ENCODE data around the gene MAP7D1. TPM values are rescaled to one million over a fixed set of nuclear protein-coding genes. Genes with fewer than 3 reads are reported as not detected.
"Not testable (repeated sequence)": the region's sequence is repeated elsewhere in the genome, so short reads cannot be mapped to it uniquely, and the experiment has no call there.

Gene MAP7D1
- total RNA-seq, 1 donor from 2014 or later, result 123 TPM

DNA sequence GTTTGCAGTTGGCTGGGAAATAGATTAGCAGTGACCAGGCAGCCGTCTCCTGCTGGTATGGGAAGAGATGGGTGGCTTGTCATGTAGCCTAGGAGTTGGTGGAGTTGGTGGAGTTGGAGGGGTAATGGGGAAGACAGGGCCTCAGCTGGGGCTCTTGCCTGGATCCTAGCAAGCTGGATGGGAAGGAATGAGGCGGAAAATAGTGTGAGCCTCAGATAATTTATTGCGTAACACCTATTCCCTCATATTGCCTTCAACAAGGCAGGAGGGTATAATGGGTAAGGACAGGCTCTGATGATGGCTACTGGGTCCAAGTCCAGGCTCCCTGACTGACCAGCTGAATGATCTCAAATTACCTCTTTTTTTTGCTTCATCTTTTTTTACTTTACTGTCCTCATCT lies 12.6 kb downstream of the MAP7D1 start:
- DNase-seq (ENCODE audit: low spot score), result no peak

- DNase-seq (ENCODE audit: low spot score), result no peak
Observed at GRCh38 chr1:36170643-36171412, 14.9 kb downstream of the MAP7D1 start.

GRCh38 chr1:36172017-36172747 lies 16.2 kb downstream of the MAP7D1 start:
- no peak for DNase-seq (ENCODE audit: low spot score)

DNA sequence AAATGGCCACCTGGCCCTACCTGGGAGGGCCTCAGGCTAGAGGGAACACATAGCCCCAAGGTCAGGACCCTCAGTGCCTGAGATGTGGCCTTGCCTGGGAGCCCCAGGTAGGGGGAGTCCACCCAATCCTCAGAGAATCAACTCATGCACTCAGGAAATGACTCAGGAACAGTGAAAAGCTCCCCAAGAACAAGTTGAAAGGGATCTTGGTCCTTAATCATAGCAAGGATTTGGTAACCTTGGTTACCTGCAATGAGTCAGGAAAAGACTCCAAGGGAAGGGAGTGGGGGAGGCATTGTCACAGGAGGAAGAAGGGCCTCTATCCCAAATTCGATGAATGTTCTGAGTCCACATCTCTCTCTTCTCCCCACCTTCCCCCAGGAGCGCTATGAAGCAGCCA lies 17.0 kb downstream of the MAP7D1 start:
- no peak for DNase-seq (ENCODE audit: low spot score)

DNA sequence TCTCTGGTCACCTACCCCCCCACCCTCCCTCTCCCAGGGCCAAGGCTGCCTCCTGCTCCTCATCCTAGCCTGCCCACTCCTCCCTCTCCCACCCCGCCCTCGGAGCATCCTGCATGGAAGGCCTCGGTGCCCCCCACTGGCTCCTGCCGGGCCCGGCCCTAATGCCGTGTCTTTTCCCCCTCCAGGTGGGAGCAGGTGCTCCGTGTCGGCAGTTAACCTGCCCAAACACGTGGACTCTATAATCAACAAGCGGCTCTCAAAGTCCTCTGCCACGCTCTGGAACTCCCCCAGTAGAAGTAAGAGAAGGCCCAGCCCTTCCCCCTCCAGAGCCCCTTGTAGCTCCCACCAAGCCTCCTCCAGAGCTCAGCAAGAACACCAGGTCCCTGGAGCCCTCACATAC lies 18.8 kb downstream of the MAP7D1 start:
- DNase-seq (ENCODE audit: low spot score), result no peak

DNA sequence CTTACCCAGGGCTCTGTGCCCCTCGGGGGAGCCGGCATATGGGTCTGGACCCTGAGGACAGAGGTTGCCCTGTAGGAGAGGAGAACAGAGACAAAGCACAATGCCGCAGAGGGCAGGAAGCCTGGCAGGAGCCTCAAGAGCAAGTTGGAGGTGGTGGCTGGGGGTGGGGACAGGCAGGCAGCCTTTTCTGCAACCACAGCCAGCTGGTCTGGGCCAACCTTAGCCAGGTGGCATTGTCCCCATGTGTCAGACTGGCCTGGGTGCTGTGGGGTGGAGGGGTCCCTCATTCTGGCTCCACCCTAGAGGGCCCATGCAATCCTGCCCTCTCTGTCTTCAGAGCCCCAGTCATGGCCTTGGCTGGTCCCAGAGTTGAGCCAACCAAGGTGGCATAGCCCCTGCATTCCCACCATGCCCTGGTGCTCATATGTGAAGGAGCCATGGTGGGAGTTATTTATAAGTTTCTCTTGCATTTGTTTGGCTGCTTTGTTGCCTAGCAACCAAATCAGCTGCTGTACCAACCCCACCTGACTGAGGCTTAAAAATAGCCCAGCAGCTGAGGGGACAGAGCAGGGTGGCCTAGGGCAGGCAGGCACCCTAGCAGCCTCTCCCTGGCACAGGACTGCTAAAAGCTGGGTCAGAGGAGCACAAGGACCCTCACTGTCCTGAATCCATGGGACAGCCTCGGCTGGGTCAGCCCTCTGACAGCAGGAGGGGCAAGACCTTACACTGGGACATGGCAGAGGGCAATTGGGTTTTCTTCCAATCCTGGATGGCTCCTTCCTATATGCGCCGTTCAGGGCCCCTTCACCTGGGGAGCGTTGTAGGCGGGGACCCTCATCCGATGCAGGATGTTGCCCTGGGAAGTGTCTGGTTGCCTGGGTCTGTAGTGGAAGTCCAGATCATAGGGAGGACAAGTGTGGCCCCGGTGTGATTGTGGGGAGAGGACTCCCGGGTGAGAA lies 19.5 kb downstream of the MAP7D1 start:
- no peak for DNase-seq (ENCODE audit: low spot score)

DNA sequence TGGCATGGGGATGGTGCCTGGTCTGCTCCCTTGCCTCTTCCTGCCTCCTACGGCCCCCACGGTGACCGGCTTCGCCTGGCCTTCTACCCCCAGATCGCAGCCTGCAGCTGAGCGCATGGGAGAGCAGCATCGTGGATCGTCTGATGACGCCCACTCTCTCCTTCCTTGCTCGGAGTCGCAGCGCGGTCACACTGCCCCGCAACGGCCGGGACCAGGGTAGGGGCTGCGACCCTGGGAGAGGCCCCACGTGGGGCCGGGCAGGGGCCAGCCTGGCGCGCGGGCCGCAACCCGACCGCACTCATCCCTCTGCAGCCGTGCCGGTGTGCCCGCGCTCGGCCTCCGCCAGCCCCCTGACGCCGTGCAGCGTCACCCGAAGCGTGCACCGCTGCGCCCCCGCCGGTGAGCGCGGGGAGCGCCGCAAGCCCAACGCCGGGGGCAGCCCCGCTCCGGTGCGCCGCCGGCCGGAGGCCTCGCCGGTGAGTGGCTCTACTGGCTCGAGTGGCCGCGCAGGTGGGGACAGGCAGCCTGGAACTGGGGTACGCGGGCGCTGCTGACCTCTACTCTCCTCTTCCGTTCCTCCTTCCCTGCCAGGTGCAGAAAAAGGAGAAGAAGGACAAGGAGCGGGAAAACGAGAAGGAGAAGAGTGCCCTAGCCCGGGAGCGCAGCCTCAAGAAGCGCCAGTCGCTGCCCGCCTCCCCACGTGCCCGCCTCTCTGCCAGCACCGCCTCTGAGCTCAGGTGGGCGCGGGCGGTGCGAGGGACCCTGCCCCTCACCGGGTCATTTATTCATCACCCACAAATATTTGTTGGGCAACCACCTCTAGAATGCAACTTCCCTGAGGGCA lies 20.4 kb downstream of the MAP7D1 start:
- no peak for DNase-seq (ENCODE audit: low spot score)

DNA sequence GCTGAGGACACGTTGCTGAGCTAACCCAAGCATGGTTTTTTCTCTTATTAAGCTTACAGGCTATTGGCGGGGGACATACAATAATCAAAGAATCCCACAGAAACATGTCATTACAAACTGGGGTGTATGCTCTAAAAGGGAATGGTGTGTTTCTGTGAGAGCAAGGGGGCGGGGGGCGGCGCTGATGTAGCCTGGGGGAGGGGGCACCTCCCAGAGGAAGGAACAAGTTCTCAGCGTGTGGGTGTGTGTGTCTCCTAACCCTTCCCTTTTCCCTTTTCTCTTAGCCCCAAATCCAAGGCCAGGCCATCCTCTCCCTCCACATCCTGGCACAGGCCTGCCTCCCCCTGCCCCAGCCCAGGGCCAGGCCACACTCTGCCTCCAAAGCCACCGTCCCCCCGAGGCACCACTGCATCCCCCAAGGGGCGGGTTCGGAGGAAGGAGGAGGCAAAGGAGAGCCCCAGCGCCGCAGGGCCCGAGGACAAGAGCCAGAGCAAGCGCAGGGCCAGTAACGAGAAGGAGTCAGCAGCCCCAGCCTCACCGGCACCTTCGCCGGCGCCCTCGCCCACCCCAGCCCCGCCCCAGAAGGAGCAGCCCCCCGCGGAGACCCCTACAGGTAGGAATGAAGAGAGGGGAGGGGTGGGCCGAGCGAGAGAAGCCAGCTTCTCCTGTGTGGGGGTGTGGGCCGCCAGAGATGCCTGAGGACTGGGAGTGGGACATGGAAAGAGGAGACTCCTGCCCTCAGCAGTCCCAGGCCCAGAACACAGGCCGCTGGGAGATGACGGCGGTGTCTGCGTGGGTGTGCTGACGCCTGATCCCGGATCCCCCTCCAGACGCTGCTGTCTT lies 21.9 kb downstream of the MAP7D1 start:
- no peak for DNase-seq (ENCODE audit: low spot score)

DNA sequence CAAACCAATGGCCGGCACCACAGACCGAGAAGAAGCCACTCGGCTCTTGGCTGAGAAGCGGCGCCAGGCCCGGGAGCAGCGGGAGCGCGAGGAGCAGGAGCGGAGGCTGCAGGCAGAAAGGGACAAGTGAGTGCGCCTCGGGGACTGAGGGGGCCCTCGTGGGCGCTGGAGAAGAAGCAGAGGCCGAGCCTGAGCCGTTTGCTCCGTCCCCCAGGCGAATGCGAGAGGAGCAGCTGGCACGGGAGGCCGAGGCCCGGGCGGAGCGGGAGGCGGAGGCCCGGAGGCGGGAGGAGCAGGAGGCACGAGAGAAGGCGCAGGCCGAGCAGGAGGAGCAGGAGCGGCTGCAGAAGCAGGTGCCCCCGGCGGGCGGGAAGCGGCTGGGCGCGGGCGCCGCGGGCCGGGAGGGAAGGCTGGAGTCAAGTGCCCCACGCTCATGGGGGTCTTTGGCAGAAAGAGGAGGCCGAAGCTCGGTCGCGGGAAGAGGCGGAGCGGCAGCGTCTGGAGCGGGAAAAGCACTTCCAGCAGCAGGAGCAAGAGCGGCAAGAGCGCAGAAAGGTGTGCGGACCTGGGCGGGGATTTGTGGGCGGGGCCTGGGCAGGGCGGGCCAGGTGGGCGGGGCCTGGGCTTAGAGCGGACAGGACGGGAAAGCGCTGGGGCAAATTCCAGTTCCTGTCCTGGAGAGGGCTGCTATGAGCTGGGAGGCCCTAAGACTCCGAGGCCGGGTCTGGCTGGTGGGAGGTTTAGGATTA lies 22.7 kb downstream of the MAP7D1 start:
- peak; percentile 72 for DNase-seq (ENCODE audit: low spot score)

DNA sequence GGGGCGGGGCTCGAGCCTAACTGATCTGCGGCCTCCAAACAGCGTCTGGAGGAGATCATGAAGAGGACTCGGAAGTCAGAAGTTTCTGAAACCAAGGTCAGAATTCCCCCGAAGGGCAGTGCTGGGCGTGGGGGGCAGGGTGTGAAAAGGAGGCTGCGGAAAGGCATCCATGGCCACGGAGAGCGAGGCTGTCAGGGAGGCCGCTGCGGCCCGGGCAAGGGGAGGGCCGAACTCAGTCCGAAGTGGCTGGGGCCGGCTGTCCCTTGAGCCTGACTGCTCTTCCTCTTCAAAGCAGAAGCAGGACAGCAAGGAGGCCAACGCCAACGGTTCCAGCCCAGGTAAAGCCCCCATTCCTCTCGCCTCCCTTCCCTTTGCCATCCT lies 23.2 kb downstream of the MAP7D1 start:
- DNase-seq (ENCODE audit: low spot score), result no peak

DNA sequence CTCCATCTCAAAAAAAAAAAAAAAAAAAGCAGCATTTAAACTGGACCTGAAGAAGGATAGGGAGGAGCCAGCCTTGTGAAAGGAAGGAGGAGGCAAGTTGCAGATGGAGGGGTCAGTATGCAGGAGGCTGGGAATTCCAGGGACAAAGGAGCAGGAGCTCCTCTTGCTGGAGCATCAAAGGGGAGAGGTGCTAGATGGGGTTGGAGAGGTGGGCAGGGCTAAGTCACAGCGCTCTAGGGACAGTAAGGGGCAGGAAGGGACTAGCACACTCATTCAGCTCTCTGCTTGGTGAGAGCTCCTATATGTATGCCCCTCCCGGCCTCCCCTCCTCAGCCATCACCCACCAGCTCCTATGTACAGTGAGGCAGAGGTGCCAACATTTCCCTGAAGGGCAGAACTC lies 26.8 kb downstream of the MAP7D1 start:
- DNase-seq (ENCODE audit: low spot score), result no peak

- DNase-seq (ENCODE audit: low spot score), result peak; percentile 58
Observed at GRCh38 chr1:36183309-36183856, 27.4 kb downstream of the MAP7D1 start.

GRCh38 chr1:36187800-36188593 lies 32.0 kb downstream of the MAP7D1 start:
- DNase-seq (ENCODE audit: low spot score), result peak; percentile 89

DNA sequence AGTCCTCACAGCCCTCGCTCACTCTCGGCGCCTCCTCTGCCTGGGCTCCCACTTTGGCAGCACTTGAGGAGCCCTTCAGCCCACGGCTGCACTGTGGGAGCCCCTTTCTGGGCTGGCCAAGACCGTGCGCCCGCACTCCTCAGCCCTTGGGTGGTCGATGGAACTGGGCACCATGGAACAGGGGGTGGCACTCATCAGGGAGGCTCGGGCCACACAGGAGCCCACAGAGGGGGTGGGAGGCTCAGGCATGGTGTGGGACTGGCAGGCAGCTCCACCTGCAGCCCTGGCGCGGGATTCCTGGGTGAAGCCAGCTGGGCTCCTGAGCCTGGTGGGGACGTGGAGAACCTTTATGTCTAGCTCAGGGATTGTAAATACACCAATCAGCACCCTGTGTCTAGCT lies 40.8 kb downstream of the MAP7D1 start:
- DNase-seq (ENCODE audit: low spot score), result not testable (repeated sequence)

GRCh38 chr1:36198641-36199040 lies 42.7 kb downstream of the MAP7D1 start:
- no peak for DNase-seq (ENCODE audit: low spot score)

DNA sequence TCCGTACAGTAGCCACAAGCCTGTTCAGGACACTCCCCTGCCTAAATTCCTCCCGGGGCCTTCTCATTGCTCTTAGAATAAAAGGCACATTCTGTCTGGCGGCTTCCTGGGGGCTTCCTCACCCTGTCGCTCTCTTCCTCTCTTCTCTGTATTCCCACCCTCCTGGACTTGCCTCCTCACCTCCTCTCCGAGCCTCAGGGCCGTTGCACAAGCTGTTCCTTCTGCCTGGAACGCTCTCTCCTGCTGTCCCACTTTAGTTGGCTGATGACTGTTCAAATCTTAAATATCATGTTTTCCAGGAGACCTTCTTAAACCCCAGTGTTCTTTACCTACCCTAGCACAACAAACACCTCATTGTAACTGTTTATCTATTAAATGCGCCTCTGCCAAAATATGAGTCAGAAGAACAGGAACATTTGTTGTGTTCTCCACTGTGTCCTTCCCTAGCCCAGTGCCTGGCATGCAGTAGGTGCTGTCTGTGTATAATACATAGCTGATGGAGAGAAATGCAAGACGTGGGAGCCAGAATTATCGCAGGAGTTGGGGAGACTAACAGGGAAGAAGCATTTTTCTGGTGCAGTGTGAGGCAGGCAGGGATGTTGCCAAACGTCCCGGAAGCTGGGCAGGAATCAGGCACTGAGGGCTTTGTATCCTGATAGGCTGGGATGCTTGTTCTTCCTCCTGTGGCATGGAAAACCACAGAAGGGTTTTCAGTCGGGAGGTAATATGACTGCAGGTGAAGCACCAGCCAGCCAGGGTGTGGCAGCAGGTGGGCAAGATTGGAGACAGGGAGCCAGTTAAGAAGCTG lies 44.2 kb downstream of the MAP7D1 start:
- no peak for DNase-seq (ENCODE audit: low spot score)

DNA sequence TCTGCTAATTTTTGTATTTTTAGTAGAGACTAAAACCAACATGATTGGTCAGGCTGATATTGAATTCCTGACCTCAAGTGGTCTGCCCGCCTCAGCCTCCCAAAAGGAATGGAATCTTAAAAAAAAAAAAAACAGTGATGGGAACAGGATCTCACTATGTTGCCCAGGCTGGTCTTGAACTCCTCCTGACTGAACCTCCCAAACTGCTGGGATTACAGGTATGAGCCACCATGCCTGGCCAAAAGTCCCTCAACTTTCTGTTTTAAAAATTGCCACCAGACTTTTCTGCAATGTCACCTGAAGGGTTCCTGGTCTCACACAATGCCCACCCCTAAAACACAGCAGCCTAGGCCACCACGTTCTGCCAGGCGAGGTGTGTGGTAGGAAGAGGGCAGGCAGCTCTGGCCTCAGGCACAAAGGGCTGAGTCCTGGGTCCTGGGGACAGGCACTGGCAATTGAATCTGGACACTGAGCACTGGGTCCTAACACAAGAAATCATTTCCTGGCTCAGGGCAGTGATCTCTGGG lies 47.1 kb downstream of the MAP7D1 start:
- no peak for DNase-seq (ENCODE audit: low spot score)

Measured in mucosa of gallbladder (tissue), 1 donor.